Right forelimb (tissue), 1 donor: Measurements from ENCODE around the gene FILIP1L.

Experiments
- DNase-seq: peaks from one replicate; pipeline ENCODE4 v3.0.0-alpha.2; 2018

Gene FILIP1L

GRCh38 chr3:99945328-99945995 is 168.8 kb downstream of the FILIP1L start:
- DNase-seq = no peak

GRCh38 chr3:99943931-99944761 is 170.2 kb downstream of the FILIP1L start:
- DNase-seq = no peak

- DNase-seq = no peak
These were observed 173.1 kb downstream of the FILIP1L start for GRCh38 chr3:99941211-99941610.

- no peak for DNase-seq
These were observed 174.0 kb downstream of the FILIP1L start for GRCh38 chr3:99940350-99940749.

- DNase-seq = no peak
These were observed 174.4 kb downstream of the FILIP1L start for GRCh38 chr3:99939876-99940275.

- DNase-seq = no peak
These were observed 175.9 kb downstream of the FILIP1L start for GRCh38 chr3:99938270-99938911.

GRCh38 chr3:99934975-99935797 is 179.1 kb downstream of the FILIP1L start:
- DNase-seq = peak; percentile 58

GRCh38 chr3:99933971-99934750 is 180.1 kb downstream of the FILIP1L start:
- no peak for DNase-seq

GRCh38 chr3:99931059-99931458 is 183.2 kb downstream of the FILIP1L start:
- no peak for DNase-seq

GRCh38 chr3:99929745-99930139 is 184.6 kb downstream of the FILIP1L start:
- DNase-seq = peak; percentile 73

- DNase-seq = no peak
These were observed 185.2 kb downstream of the FILIP1L start for GRCh38 chr3:99928771-99929744.

- DNase-seq = no peak
These were observed 186.4 kb downstream of the FILIP1L start for GRCh38 chr3:99927671-99928457.

- DNase-seq = no peak
These were observed 188.6 kb downstream of the FILIP1L start for GRCh38 chr3:99925584-99926230.

GRCh38 chr3:99923873-99924272 is 190.4 kb downstream of the FILIP1L start:
- DNase-seq = no peak

GRCh38 chr3:99921986-99922385 is 192.3 kb downstream of the FILIP1L start:
- no peak for DNase-seq

GRCh38 chr3:99921377-99921695 is 193.0 kb downstream of the FILIP1L start:
- DNase-seq = no peak

- DNase-seq = peak; percentile 73
These were observed 193.6 kb downstream of the FILIP1L start for GRCh38 chr3:99920481-99921376.

- no peak for DNase-seq
These were observed 194.6 kb downstream of the FILIP1L start for GRCh38 chr3:99919694-99920093.

- no peak for DNase-seq
These were observed 195.6 kb downstream of the FILIP1L start for GRCh38 chr3:99918715-99919114.
